Stimulated activated CD8-positive, alpha-beta memory T cell treated with anti-CD3 and anti-CD28 coated beads, Interleukin-7, amount 100 ng/mL, for 24 hours (primary cell): Measurements from ENCODE around the gene AGTRAP.

Source experiments
- DNase-seq: peaks from one replicate; pipeline ENCODE4 v3.0.0-alpha.2; 2020; ENCODE audit warnings: low read depth

Gene AGTRAP

DNA sequence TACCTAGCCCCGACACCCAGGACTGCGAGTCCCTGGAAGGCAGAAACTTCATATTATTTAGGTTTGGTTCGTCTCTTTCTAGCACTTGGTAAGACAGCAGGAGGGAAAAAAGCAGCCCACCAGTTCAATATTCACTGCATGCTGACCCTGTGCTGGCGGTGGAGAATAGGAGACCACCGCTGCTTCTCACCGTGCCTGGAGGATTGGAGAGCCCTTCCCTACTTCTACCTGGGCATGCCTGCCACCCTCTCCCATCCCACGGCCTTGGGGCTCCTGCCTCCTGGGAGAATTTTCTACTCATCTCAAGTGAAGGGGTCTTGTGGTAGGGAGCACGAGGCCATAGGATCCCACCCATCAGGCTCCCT is 64.4 kb downstream of the AGTRAP start:
- DNase-seq: no peak
